Trophoblast cell (in vitro differentiated cells and primary cell): ENCODE results near the gene MCF2L.

Experiments
- DNase-seq, 2 donors: peaks; one replicate each; pipeline ENCODE4 v3.0.0-alpha.2; 2016
- H2AFZ ChIP-seq: 2 replicates; pipeline ENCODE4 v1.6.1; 2013; ENCODE audit warnings: low read length, moderate library complexity, mild to moderate bottlenecking; ENCODE audit not compliant: insufficient read depth, poor library complexity
- H2AK5ac ChIP-seq: 2 replicates; pipeline ENCODE4 v1.6.1; 2013; ENCODE audit warnings: mild to moderate bottlenecking, low read length
- H2BK120ac ChIP-seq: 2 replicates; pipeline ENCODE4 v1.6.1; 2013; ENCODE audit warnings: low read length, mild to moderate bottlenecking, moderate library complexity; ENCODE audit not compliant: insufficient read depth, poor library complexity
- H2BK12ac ChIP-seq: 2 replicates; pipeline ENCODE4 v1.6.1; 2013; ENCODE audit warnings: mild to moderate bottlenecking, low read length, moderate library complexity
- H2BK5ac ChIP-seq: 2 replicates; pipeline ENCODE4 v1.6.1; 2013; ENCODE audit warnings: low read length, low read depth, moderate library complexity, mild to moderate bottlenecking; ENCODE audit not compliant: poor library complexity
- H3K14ac ChIP-seq: 2 replicates; pipeline ENCODE4 v1.6.1; 2013; ENCODE audit warnings: mild to moderate bottlenecking, low read length
- H3K18ac ChIP-seq: 2 replicates; pipeline ENCODE4 v1.6.1; 2013; ENCODE audit warnings: mild to moderate bottlenecking, low read length
- H3K23ac ChIP-seq: 2 replicates; pipeline ENCODE4 v1.6.1; 2013; ENCODE audit warnings: low read length
- H3K27ac ChIP-seq: 2 replicates; pipeline ENCODE4 v1.5.1; 2013; ENCODE audit warnings: low read depth, mild to moderate bottlenecking, inconsistent platforms, low read length, moderate library complexity
- H3K27me3 ChIP-seq: 2 replicates; pipeline ENCODE4 v1.6.1; 2013; ENCODE audit warnings: inconsistent platforms, mild to moderate bottlenecking, low read length, moderate library complexity; ENCODE audit not compliant: insufficient read depth
- H3K36me3 ChIP-seq, 2 experiments: 1 replicate in 1 of 2; 2 replicates in 1 of 2; pipeline ENCODE4 v1.6.1; 2013; ENCODE audit warnings: low read length in 2 of 2, mild to moderate bottlenecking in 2 of 2, moderate library complexity in 1 of 2; ENCODE audit not compliant: insufficient read depth in 2 of 2, control insufficient read depth in 1 of 2
- H3K4ac ChIP-seq: 2 replicates; pipeline ENCODE4 v1.6.1; 2013; ENCODE audit warnings: low read depth, mild to moderate bottlenecking, low read length, moderate library complexity
- H3K4me1 ChIP-seq, 2 experiments: 1 replicate in 1 of 2; 2 replicates in 1 of 2; pipeline ENCODE4 v1.6.1; 2013; ENCODE audit warnings: low read length in 2 of 2, mild to moderate bottlenecking in 2 of 2, moderate library complexity in 1 of 2; ENCODE audit not compliant: insufficient read depth in 2 of 2, control insufficient read depth in 1 of 2
- H3K4me2 ChIP-seq: 2 replicates; pipeline ENCODE4 v1.6.1; 2013; ENCODE audit warnings: inconsistent platforms, mild to moderate bottlenecking, low read length, moderate library complexity
- H3K4me3 ChIP-seq: 2 replicates; pipeline ENCODE4 v1.5.1; 2013; ENCODE audit warnings: mild to moderate bottlenecking, low read depth, low read length, inconsistent platforms
- H3K79me1 ChIP-seq: one replicate; pipeline ENCODE4 v1.6.1; 2013; ENCODE audit warnings: low read length
- H3K79me2 ChIP-seq: 2 replicates; pipeline ENCODE4 v1.6.1; 2013; ENCODE audit warnings: low read length, mild to moderate bottlenecking; ENCODE audit not compliant: control insufficient read depth, insufficient read depth, poor library complexity
- H3K9ac ChIP-seq: 2 replicates; pipeline ENCODE4 v1.6.1; 2013; ENCODE audit warnings: mild to moderate bottlenecking, low read length
- H3K9me3 ChIP-seq: 2 replicates; pipeline ENCODE4 v1.6.1; 2013; ENCODE audit warnings: low read depth, mild to moderate bottlenecking, control low read depth, inconsistent platforms, low read length; ENCODE audit not compliant: insufficient read depth
- H4K12ac ChIP-seq: 2 replicates; pipeline ENCODE4 v1.6.1; 2013; ENCODE audit warnings: low read depth, mild to moderate bottlenecking, low read length, moderate library complexity
- H4K8ac ChIP-seq: 2 replicates; pipeline ENCODE4 v1.6.1; 2013; ENCODE audit warnings: low read depth, mild to moderate bottlenecking, low read length, moderate library complexity
- H4K91ac ChIP-seq: one replicate; pipeline ENCODE4 v1.6.1; 2013; ENCODE audit warnings: low read depth, mild to moderate bottlenecking, low read length, moderate library complexity
- WGBS: extraction: QIAGEN DNeasy Blood & Tissue Kit; methylation state at CpG from one replicate; pipeline ENCODE4 v1.1.7; 2013; ENCODE audit warnings: missing lambda C conversion rate; ENCODE audit not compliant: insufficient read length, insufficient coverage; ENCODE audit errors: extremely low coverage; 5-methylcytosine and 5-hydroxymethylcytosine counted together

The MCF2L gene

GRCh38 chr13:112968380-112968909, 569 bp upstream of the MCF2L start:
- H2AK5ac ChIP-seq, result no peak overlapping the region
- H3K23ac ChIP-seq, result no peak overlapping the region
- H3K14ac ChIP-seq, result no peak overlapping the region
- H4K12ac ChIP-seq, result no peak overlapping the region
- H3K18ac ChIP-seq, result no peak overlapping the region
- peaks cover 12% of the 10 kb centered on the region for H3K9me3 ChIP-seq
- peak overlapping the region; percentile 92 for H3K4me2 ChIP-seq
- no peak overlapping the region for H3K27ac ChIP-seq
- H3K79me2 ChIP-seq, result no peaks in the 10 kb centered on the region
- H2BK120ac ChIP-seq, result no peak overlapping the region
- no peak overlapping the region for H2BK12ac ChIP-seq
- H3K4me1 ChIP-seq, result peaks cover 4 to 8% of the 10 kb centered on the region in 2 experiments
- H2AFZ ChIP-seq, result peak overlapping the region; percentile 19
- H3K36me3 ChIP-seq, result no peaks in the 10 kb centered on the region
- peaks cover 19% of the 10 kb centered on the region for H3K27me3 ChIP-seq
- no peak overlapping the region for H3K4ac ChIP-seq
- H4K91ac ChIP-seq, result no peak overlapping the region
- H2BK5ac ChIP-seq, result no peak overlapping the region
- H3K79me1 ChIP-seq, result no peaks in the 10 kb centered on the region
- H3K4me3 ChIP-seq, result peak overlapping the region; percentile 66
- H4K8ac ChIP-seq, result peak overlapping the region; percentile 74
- H3K9ac ChIP-seq, result no peak overlapping the region
- no CpG with 5 or more reads among the region's 52 CpGs for WGBS
- no peak for DNase-seq

- peak overlapping the region; percentile 92 for H3K4me2 ChIP-seq
- H3K9ac ChIP-seq, result no peak overlapping the region
- no peak overlapping the region for H3K18ac ChIP-seq
- H2AFZ ChIP-seq, result peak overlapping the region; percentile 81
- H2BK120ac ChIP-seq, result no peak overlapping the region
- WGBS, result no CpG with 5 or more reads among the region's 13 CpGs
- no peak overlapping the region for H2AK5ac ChIP-seq
- H3K79me2 ChIP-seq, result no peaks in the 10 kb centered on the region
- H3K27ac ChIP-seq, result no peak overlapping the region
- no peak overlapping the region for H2BK12ac ChIP-seq
- H4K91ac ChIP-seq, result no peak overlapping the region
- H3K4ac ChIP-seq, result no peak overlapping the region
- no peak for DNase-seq
- peaks cover 4 to 8% of the 10 kb centered on the region in 2 experiments for H3K4me1 ChIP-seq
- H3K4me3 ChIP-seq, result no peak overlapping the region
- H3K36me3 ChIP-seq, result no peaks in the 10 kb centered on the region
- H3K79me1 ChIP-seq, result no peaks in the 10 kb centered on the region
- no peak overlapping the region for H3K14ac ChIP-seq
- peaks cover 12% of the 10 kb centered on the region for H3K9me3 ChIP-seq
- no peak overlapping the region for H3K23ac ChIP-seq
- H2BK5ac ChIP-seq, result no peak overlapping the region
- H3K27me3 ChIP-seq, result peaks cover 19% of the 10 kb centered on the region
- peak overlapping the region; percentile 43 for H4K8ac ChIP-seq
- H4K12ac ChIP-seq, result no peak overlapping the region
Observed at GRCh38 chr13:112969692-112970338, 801 bp downstream of the MCF2L start.

- no peak overlapping the region for H2AK5ac ChIP-seq
- H3K4me1 ChIP-seq, result peaks cover 4 to 8% of the 10 kb centered on the region in 2 experiments
- no peak overlapping the region for H3K14ac ChIP-seq
- no peak overlapping the region for H2BK5ac ChIP-seq
- no peaks in the 10 kb centered on the region for H3K79me2 ChIP-seq
- no peak overlapping the region for H4K12ac ChIP-seq
- no peak overlapping the region for H2BK12ac ChIP-seq
- peaks cover 12% of the 10 kb centered on the region for H3K9me3 ChIP-seq
- H2AFZ ChIP-seq, result no peak overlapping the region
- H3K79me1 ChIP-seq, result no peaks in the 10 kb centered on the region
- no peak for DNase-seq
- no peak overlapping the region for H3K4me2 ChIP-seq
- no peak overlapping the region for H3K18ac ChIP-seq
- no CpG with 5 or more reads among the region's 23 CpGs for WGBS
- no peak overlapping the region for H3K23ac ChIP-seq
- H4K91ac ChIP-seq, result no peak overlapping the region
- H2BK120ac ChIP-seq, result no peak overlapping the region
- H3K4ac ChIP-seq, result no peak overlapping the region
- H3K4me3 ChIP-seq, result peak overlapping the region; percentile 32
- H3K27ac ChIP-seq, result no peak overlapping the region
- H3K36me3 ChIP-seq, result no peaks in the 10 kb centered on the region
- H4K8ac ChIP-seq, result no peak overlapping the region
- H3K27me3 ChIP-seq, result peaks cover 19% of the 10 kb centered on the region
- H3K9ac ChIP-seq, result no peak overlapping the region
Observed at GRCh38 chr13:112970552-112971287, 1.7 kb downstream of the MCF2L start.

- Histone ChIP-seq H4K12ac (no peak overlapping the region), H3K9me3 (peaks cover 12% of the 10 kb centered on the region), H3K27me3 (peaks cover 14% of the 10 kb centered on the region), H3K14ac (no peak overlapping the region), H3K4ac (no peak overlapping the region), H2AFZ (no peak overlapping the region), H3K79me2 (no peaks in the 10 kb centered on the region), H3K4me1 (peaks cover 4 to 8% of the 10 kb centered on the region in 2 experiments), H4K91ac (no peak overlapping the region), H2BK120ac (no peak overlapping the region), H2AK5ac (no peak overlapping the region), H2BK5ac (no peak overlapping the region), H2BK12ac (no peak overlapping the region), H3K36me3 (no peaks in the 10 kb centered on the region), H3K79me1 (no peaks in the 10 kb centered on the region), H3K27ac (no peak overlapping the region), H3K18ac (no peak overlapping the region), H3K4me3 (no peak overlapping the region), H3K4me2 (no peak overlapping the region), H4K8ac (no peak overlapping the region), H3K9ac (no peak overlapping the region), H3K23ac (no peak overlapping the region)
- no CpG with 5 or more reads among the region's 6 CpGs for WGBS
- DNase-seq, result no peak
Observed at GRCh38 chr13:112971288-112971643, 2.3 kb downstream of the MCF2L start.
